NCI-H446 (cell line): ENCODE results near the gene PNMA8B.
A peak's percentile ranks its signal among the peaks of the same experiment; 100 is the strongest.
"Not testable (repeated sequence)": the region's sequence is repeated elsewhere in the genome, so short reads cannot be mapped to it uniquely, and the experiment has no call there.

Source experiments
- DNase-seq, 2 experiments: peaks; one replicate each; lab custom pipeline; 2025; lab: John Stamatoyannopoulos, UW

Gene PNMA8B

GRCh38 chr19:46514589-46515289 is 19.1 kb upstream of the PNMA8B start:
- DNase-seq = no peak

GRCh38 chr19:46513461-46514236 is 18.0 kb upstream of the PNMA8B start:
- peak; percentile 51 to 87 for DNase-seq

GRCh38 chr19:46511237-46511636 is 15.6 kb upstream of the PNMA8B start:
- no peak for DNase-seq

GRCh38 chr19:46508206-46508605 is 12.5 kb upstream of the PNMA8B start:
- no peak for DNase-seq

- DNase-seq = no peak
Observed at GRCh38 chr19:46503848-46504453, 8.3 kb upstream of the PNMA8B start.

GRCh38 chr19:46502891-46503290 is 7.2 kb upstream of the PNMA8B start:
- DNase-seq = no peak

GRCh38 chr19:46499692-46500091 is 4.0 kb upstream of the PNMA8B start:
- no peak for DNase-seq

- no peak for DNase-seq
Observed at GRCh38 chr19:46497773-46498172, 2.1 kb upstream of the PNMA8B start.

GRCh38 chr19:46496886-46497285 is 1.2 kb upstream of the PNMA8B start:
- not testable (repeated sequence) for DNase-seq

GRCh38 chr19:46496304-46496703 is 637 bp upstream of the PNMA8B start:
- no peak for DNase-seq

- DNase-seq = no peak
Observed at GRCh38 chr19:46494941-46495785, 504 bp downstream of the PNMA8B start.

- DNase-seq = no peak
Observed at GRCh38 chr19:46494146-46494940, 1.3 kb downstream of the PNMA8B start.

GRCh38 chr19:46493236-46494145 is 2.2 kb downstream of the PNMA8B start:
- no peak for DNase-seq

- DNase-seq = no peak
Observed at GRCh38 chr19:46492841-46493235, 2.8 kb downstream of the PNMA8B start.

- no peak for DNase-seq
Observed at GRCh38 chr19:46491975-46492682, 3.5 kb downstream of the PNMA8B start.

- DNase-seq = no peak
Observed at GRCh38 chr19:46490774-46491173, 4.9 kb downstream of the PNMA8B start.

GRCh38 chr19:46489445-46490272 is 6.0 kb downstream of the PNMA8B start:
- no peak for DNase-seq

GRCh38 chr19:46488551-46488950 is 7.1 kb downstream of the PNMA8B start:
- no peak for DNase-seq
